Adrenal gland (tissue), 5 donors: Measurements from ENCODE around the gene NBL1.

ENCODE experiments used
- POLR2A ChIP-seq, 2 donors: fragments of 450-650 bp; IDR thresholded peaks; one replicate each; pipeline ENCODE4 v1.6.1; 2017; ENCODE audit warnings: antibody characterized with exemption in 2 of 2, mild to moderate bottlenecking in 2 of 2, moderate library complexity in 1 of 2
- TF ChIP-seq, protein P1 (sequence below), 6 experiments: fragments of 450-650 bp in 4 of 6; fragments of 200-600 bp in 2 of 6; sonication (generic) in 1 of 6; IDR thresholded peaks; 1 replicate in 5 of 6; 2 replicates in 1 of 6; pipeline versions ENCODE4 v1.5.1 to v1.8.0; 2016 to 2021; ENCODE audit warnings: antibody characterized with exemption in 6 of 6, mild to moderate bottlenecking in 2 of 6, moderate library complexity in 1 of 6
- donor health status: DM: no; HTN: no; CAD: no.

DNA sequence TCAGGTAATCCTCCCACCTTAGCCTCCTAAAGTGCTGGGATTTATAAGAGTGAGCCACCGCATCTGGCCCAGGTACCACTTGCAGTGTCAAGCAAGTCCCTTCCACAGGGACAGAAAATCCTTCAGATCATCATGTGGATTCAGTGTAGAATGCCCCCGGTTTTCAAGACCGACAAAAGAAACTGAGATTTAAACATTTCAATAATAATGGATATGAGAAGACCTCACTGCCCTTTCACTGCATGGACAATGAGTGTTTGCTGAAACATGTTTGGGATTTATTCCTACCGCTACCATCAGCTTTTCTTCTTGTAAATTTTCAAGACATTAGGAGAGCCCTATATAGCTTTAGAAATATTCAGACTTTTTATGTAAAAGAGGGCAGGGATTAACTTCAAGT, 62.0 kb downstream of the NBL1 start:
- TF ChIP-seq, protein P1, sequence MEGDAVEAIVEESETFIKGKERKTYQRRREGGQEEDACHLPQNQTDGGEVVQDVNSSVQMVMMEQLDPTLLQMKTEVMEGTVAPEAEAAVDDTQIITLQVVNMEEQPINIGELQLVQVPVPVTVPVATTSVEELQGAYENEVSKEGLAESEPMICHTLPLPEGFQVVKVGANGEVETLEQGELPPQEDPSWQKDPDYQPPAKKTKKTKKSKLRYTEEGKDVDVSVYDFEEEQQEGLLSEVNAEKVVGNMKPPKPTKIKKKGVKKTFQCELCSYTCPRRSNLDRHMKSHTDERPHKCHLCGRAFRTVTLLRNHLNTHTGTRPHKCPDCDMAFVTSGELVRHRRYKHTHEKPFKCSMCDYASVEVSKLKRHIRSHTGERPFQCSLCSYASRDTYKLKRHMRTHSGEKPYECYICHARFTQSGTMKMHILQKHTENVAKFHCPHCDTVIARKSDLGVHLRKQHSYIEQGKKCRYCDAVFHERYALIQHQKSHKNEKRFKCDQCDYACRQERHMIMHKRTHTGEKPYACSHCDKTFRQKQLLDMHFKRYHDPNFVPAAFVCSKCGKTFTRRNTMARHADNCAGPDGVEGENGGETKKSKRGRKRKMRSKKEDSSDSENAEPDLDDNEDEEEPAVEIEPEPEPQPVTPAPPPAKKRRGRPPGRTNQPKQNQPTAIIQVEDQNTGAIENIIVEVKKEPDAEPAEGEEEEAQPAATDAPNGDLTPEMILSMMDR (IDR thresholded peaks at IDR 0.05), result no peak
- TF ChIP-seq POLR2A (IDR thresholded peaks at IDR 0.05), result no peak
